ENCODE results near the gene SERPINA7.

- no peak for TF ChIP-seq CTCF (IDR thresholded peaks at IDR 0.05; ENCODE audit: low read depth, low read length)
- no peak for TF ChIP-seq MYC (IDR thresholded peaks at IDR 0.05; ENCODE audit: low read depth, low read length)
- no peak for TF ChIP-seq POLR2A (IDR thresholded peaks at IDR 0.05; ENCODE audit: extremely low read depth, insufficient read length)
- TF ChIP-seq MAX (IDR thresholded peaks at IDR 0.05; ENCODE audit: low read depth, low read length), result no peak
Measured at GRCh38 chrX:106022238-106022637, 16.3 kb downstream of the SERPINA7 start.
